HUES6 (cell line): ENCODE data around the gene SEC23A.
"Not testable (repeated sequence)": the region's sequence is repeated elsewhere in the genome, so short reads cannot be mapped to it uniquely, and the experiment has no call there.

Experiments used
- H3K27ac ChIP-seq: 2 replicates; pipeline ENCODE4 v1.7.0; 2013; ENCODE audit warnings: low read depth, mild to moderate bottlenecking, low read length, inconsistent platforms
- H3K27me3 ChIP-seq: 2 replicates; pipeline ENCODE4 v1.6.1; 2013; ENCODE audit warnings: low read length; ENCODE audit not compliant: control insufficient read depth, insufficient read depth
- H3K36me3 ChIP-seq: 2 replicates; pipeline ENCODE4 v1.6.1; 2013; ENCODE audit warnings: low read length; ENCODE audit not compliant: control insufficient read depth, insufficient read depth
- H3K4me1 ChIP-seq: 2 replicates; pipeline ENCODE4 v1.6.1; 2013; ENCODE audit warnings: low read length; ENCODE audit not compliant: control insufficient read depth, insufficient read depth
- H3K4me3 ChIP-seq: 2 replicates; pipeline ENCODE4 v1.5.1; 2013; ENCODE audit warnings: low read depth, low read length
- H3K9ac ChIP-seq: one replicate; pipeline ENCODE4 v1.6.1; 2013; ENCODE audit warnings: mild to moderate bottlenecking, low read length
- H3K9me3 ChIP-seq: 2 replicates; pipeline ENCODE4 v1.6.1; 2013; ENCODE audit warnings: low read depth, low read length; ENCODE audit not compliant: control insufficient read depth, insufficient read depth

SEC23A gene

GRCh38 chr14:39102969-39103957, at the start of gene SEC23A:
Gene SEC23A (minus strand): TSS chr14:39103235. CDS start chr14:39096118, 7,117 bp downstream.
- peak within 1 kb of the TSS; percentile 92 for H3K27ac ChIP-seq
- H3K9ac ChIP-seq = peak within 1 kb of the TSS; percentile 88
- H3K4me3 ChIP-seq = peak within 1 kb of the TSS; percentile 93
- H3K9me3 ChIP-seq = no peaks in the 10 kb centered on the region
- H3K4me1 ChIP-seq = peaks cover 3% of the 10 kb centered on the region; the same call in 1 of the 2 replicates
- H3K36me3 ChIP-seq = peaks cover 3% of the 10 kb centered on the region; the same call in 1 of the 2 replicates
- H3K27me3 ChIP-seq = no peaks in the 10 kb centered on the region

DNA sequence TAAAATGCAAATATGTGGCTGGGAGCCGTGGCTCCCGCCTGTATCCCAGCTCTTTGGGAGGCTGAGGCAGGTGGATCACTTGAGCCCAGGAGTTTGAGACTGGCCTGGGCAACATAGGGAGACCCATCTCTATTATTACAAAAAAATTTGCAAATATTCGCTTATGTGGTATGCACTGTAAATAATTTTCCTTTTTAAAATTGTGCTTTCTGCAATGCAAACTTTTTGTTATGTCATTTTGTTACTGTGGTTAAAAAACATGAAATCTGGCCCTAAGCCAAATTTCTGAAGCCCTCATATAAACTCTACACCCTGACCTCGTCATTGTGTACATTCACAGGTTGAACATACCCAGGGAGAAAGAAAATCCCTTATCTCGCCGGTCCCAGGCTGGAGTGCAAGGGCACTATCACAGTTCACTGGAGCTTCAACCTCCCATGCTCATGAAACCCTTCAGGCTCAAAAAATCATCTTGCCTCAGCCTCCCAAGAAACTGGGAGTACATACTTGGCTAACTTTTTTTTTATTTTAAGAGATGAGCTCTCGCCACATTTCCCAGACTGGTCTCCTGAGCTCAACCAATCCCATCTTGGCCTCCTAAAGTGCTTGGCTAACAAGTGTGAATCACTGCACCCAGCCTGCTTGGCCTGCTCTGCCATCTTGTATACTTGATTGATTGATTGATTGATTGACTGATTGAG, 42.4 kb upstream of the SEC23A start:
- Histone ChIP-seq H3K9ac (no peak overlapping the region), H3K4me3 (no peak overlapping the region), H3K9me3 (peaks cover 21% of the 10 kb centered on the region), H3K27ac (no peak overlapping the region), H3K27me3 (no peaks in the 10 kb centered on the region), H3K4me1 (no peaks in the 10 kb centered on the region), H3K36me3 (peaks cover 35% of the 10 kb centered on the region)

DNA sequence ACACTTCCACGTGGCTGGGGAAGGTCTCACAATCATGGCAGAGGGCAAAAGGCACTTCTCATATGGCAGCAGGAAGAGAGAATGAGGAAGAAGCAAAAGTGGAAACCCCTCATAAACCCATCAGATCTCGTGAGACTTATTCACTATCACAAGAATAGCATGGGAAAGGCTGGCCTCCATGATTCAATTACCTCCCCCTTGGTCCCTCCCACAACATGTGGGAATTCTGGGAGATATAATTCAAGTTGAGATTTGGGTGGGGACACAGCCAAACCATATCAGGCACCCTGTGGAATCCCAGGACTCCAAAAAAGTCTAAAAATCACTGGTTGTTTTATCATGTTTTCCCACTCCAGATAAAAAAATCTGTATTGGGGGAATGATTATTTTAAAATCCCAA, 40.2 kb upstream of the SEC23A start:
- H3K4me3 ChIP-seq, H3K4me1 ChIP-seq, H3K27me3 ChIP-seq, H3K27ac ChIP-seq, H3K9ac ChIP-seq: not testable (repeated sequence)
- peaks cover 23% of the 10 kb centered on the region for H3K9me3 ChIP-seq
- peaks cover 25% of the 10 kb centered on the region for H3K36me3 ChIP-seq

- peaks cover 36% of the 10 kb centered on the region for H3K36me3 ChIP-seq
- H3K27ac ChIP-seq, H3K4me3 ChIP-seq, H3K9ac ChIP-seq, H3K4me1 ChIP-seq, H3K27me3 ChIP-seq: not testable (repeated sequence)
- peaks cover 23% of the 10 kb centered on the region for H3K9me3 ChIP-seq
These were observed 38.6 kb upstream of the SEC23A start for GRCh38 chr14:39141623-39142022.

- Histone ChIP-seq H3K9ac (no peak overlapping the region), H3K4me1 (no peaks in the 10 kb centered on the region), H3K4me3 (no peak overlapping the region), H3K9me3 (peaks cover 23% of the 10 kb centered on the region), H3K36me3 (peaks cover 49% of the 10 kb centered on the region), H3K27me3 (no peaks in the 10 kb centered on the region), H3K27ac (no peak overlapping the region)
These were observed 37.1 kb upstream of the SEC23A start for GRCh38 chr14:39140170-39140569.

DNA sequence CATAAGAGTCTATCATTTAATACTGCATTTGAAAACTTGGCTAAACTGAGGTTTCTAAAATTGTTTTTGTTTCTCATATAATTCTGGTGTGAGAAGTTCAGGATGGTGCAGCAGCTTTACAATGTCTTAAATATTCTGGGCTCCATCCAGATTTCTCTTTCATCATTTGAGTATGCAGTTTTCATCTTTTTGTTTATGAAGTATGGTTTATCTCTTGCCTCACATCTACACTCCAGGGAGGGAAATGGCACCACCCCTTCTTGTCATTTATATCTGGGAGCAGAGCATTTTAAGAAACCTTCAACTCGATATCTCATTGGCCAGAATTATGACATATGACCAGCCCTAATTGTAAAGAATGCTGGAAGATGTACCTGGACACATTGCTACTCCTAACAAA, 35.4 kb upstream of the SEC23A start:
- Histone ChIP-seq H3K4me3 (no peak overlapping the region), H3K27me3 (no peaks in the 10 kb centered on the region), H3K9me3 (peaks cover 23% of the 10 kb centered on the region), H3K4me1 (no peaks in the 10 kb centered on the region), H3K27ac (no peak overlapping the region), H3K9ac (no peak overlapping the region), H3K36me3 (peaks cover 66% of the 10 kb centered on the region)

DNA sequence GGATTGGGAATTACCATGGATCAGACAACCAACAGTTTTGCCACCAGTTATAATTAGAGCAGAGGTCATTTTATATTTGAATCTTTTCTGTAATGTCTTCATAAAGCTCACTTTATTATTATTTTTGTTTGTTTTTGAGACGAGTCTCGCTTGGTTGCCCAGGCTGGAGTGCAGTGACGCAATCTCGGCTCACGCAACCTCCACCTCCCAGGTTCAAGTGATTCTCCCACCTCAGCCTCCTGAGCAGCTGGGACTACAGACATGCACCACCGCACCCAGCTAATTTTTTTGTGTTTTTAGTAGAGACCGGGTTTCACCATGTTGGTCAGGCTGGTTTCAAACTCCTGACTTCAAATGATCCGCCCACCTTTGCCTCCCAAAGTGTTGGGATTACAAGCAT, 34.8 kb upstream of the SEC23A start:
- not testable (repeated sequence) for H3K9ac ChIP-seq, H3K4me1 ChIP-seq, H3K27me3 ChIP-seq, H3K4me3 ChIP-seq, H3K27ac ChIP-seq
- Histone ChIP-seq H3K36me3 (peaks cover 69% of the 10 kb centered on the region), H3K9me3 (peaks cover 21% of the 10 kb centered on the region)

GRCh38 chr14:39122330-39123138, 19.5 kb upstream of the SEC23A start:
- H3K27ac ChIP-seq = no peak overlapping the region
- H3K4me1 ChIP-seq = no peaks in the 10 kb centered on the region
- H3K36me3 ChIP-seq = peaks cover 71% of the 10 kb centered on the region
- H3K4me3 ChIP-seq = no peak overlapping the region
- no peaks in the 10 kb centered on the region for H3K9me3 ChIP-seq
- H3K27me3 ChIP-seq = no peaks in the 10 kb centered on the region
- H3K9ac ChIP-seq = no peak overlapping the region

- no peaks in the 10 kb centered on the region for H3K27me3 ChIP-seq
- H3K9ac ChIP-seq = peak within 1 kb of the TSS; percentile 78
- no peaks in the 10 kb centered on the region for H3K9me3 ChIP-seq
- H3K36me3 ChIP-seq = peaks cover 27% of the 10 kb centered on the region
- H3K4me1 ChIP-seq = peaks cover 7% of the 10 kb centered on the region; the same call in 1 of the 2 replicates
- peak within 1 kb of the TSS; percentile 54; the same call in 1 of the 2 replicates for H3K27ac ChIP-seq
- H3K4me3 ChIP-seq = peak within 1 kb of the TSS; percentile 83
These were observed 11.2 kb upstream of the SEC23A start, which contains the start of gene GEMIN2 for GRCh38 chr14:39114073-39114838. Gene GEMIN2 (plus strand): TSS chr14:39114323. CDS start chr14:39114339, 16 bp downstream.

DNA sequence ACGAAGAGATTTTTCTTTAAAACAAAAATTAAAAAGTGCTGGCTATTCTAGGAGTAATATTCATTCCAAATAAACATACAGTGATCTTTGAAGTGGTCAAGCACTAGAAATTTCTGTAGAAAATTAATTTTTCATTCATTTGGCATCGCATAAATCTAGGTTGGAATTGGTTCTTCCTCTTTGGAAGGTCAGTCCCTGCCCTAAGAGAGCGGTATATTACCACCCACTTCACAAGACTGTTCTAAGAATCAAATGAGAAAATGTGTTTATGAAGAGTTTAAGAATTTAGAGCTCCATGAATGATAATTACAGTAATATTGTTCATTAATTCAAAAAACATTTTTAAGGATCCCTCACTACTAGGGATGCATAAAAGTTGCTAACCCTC, 10.6 kb upstream of the SEC23A start:
- Histone ChIP-seq H3K27ac (peak overlapping the region; percentile 54; the same call in 1 of the 2 replicates), H3K27me3 (no peaks in the 10 kb centered on the region), H3K36me3 (peaks cover 21% of the 10 kb centered on the region), H3K9ac (peak overlapping the region; percentile 25), H3K4me1 (peaks cover 7% of the 10 kb centered on the region; the same call in 1 of the 2 replicates), H3K4me3 (peak overlapping the region; percentile 83), H3K9me3 (no peaks in the 10 kb centered on the region)
